ENCODE results near the gene DEDD2.

GRCh38 chr19:42156571-42156970 is 60.9 kb downstream of the DEDD2 start:
- no peak for TF ChIP-seq CTCF (IDR thresholded peaks at IDR 0.05)
- TF ChIP-seq POLR2A (IDR thresholded peaks at IDR 0.05) = no peak
